Hepatocyte (in vitro differentiated cells): Measurements from ENCODE around the gene PRR36. TPM values are rescaled to one million over a fixed set of nuclear protein-coding genes. Genes with fewer than 3 reads are reported as not detected.

Experiments used
- DNase-seq: peaks from one replicate; pipeline ENCODE4 v3.0.0-alpha.2; 2016; ENCODE audit warnings: low spot score
- H2AFZ ChIP-seq: fragments of 200-600 bp; sonication (generic); 2 replicates; pipeline ENCODE4 v1.6.0; 2016; ENCODE audit warnings: antibody characterized with exemption, mild to moderate bottlenecking
- H3K27ac ChIP-seq: fragments of 200-600 bp; sonication (generic); 2 replicates; pipeline ENCODE4 v1.5.1; 2016; ENCODE audit warnings: mild to moderate bottlenecking
- H3K27me3 ChIP-seq: fragments of 200-600 bp; sonication (generic); 2 replicates; pipeline ENCODE4 v1.6.1; 2016
- H3K36me3 ChIP-seq: fragments of 200-600 bp; sonication (generic); replicated peaks from 2 replicates; pipeline ENCODE4 v1.5.1; 2016; ENCODE audit warnings: low read depth; ENCODE audit not compliant: insufficient read depth
- H3K4me1 ChIP-seq: fragments of 200-600 bp; sonication (generic); 2 replicates; pipeline ENCODE4 v1.5.1; 2016; ENCODE audit warnings: mild to moderate bottlenecking, moderate library complexity; ENCODE audit not compliant: insufficient read depth
- H3K4me2 ChIP-seq: fragments of 200-600 bp; sonication (generic); 2 replicates; pipeline ENCODE4 v1.6.0; 2016
- H3K4me3 ChIP-seq: fragments of 200-600 bp; sonication (generic); 2 replicates; pipeline ENCODE4 v1.5.1; 2016; ENCODE audit warnings: mild to moderate bottlenecking
- H3K79me2 ChIP-seq: fragments of 200-600 bp; sonication (generic); 2 replicates; pipeline ENCODE4 v1.6.0; 2017; ENCODE audit warnings: mild to moderate bottlenecking
- H3K9me2 ChIP-seq: fragments of 200-600 bp; sonication (generic); replicated peaks from 2 replicates; pipeline ENCODE4 v1.6.0; 2017; ENCODE audit warnings: mild to moderate bottlenecking; ENCODE audit not compliant: insufficient read depth
- H3K9me3 ChIP-seq: fragments of 200-600 bp; sonication (generic); 2 replicates; pipeline ENCODE4 v1.5.1; 2016; ENCODE audit warnings: low read depth, mild to moderate bottlenecking
- H4K20me1 ChIP-seq: fragments of 200-600 bp; sonication (generic); 2 replicates; pipeline ENCODE4 v1.6.0; 2016; ENCODE audit warnings: mild to moderate bottlenecking; ENCODE audit not compliant: insufficient read depth, poor library complexity, severe bottlenecking
- EZH2 ChIP-seq: fragments of 200-600 bp; sonication (generic); IDR thresholded peaks from 2 replicates; pipeline ENCODE4 v1.6.1; 2016; ENCODE audit warnings: antibody characterized with exemption, mild to moderate bottlenecking, borderline replicate concordance
- EZH2phosphoT487 ChIP-seq: fragments of 200-600 bp; sonication (generic); IDR thresholded peaks from one replicate; pipeline ENCODE4 v1.6.1; 2018; ENCODE audit warnings: antibody characterized with exemption, mild to moderate bottlenecking, low read depth, moderate library complexity; ENCODE audit not compliant: unreplicated experiment, severe bottlenecking
- WGBS: methylation state at CpG from one replicate; pipeline ENCODE4 v1.1.6; 2016; ENCODE audit warnings: low lambda C conversion rate; ENCODE audit errors: missing lambda C conversion rate; 5-methylcytosine and 5-hydroxymethylcytosine counted together
- polyA plus RNA-seq: library from polyadenylated mRNA; unstranded; fragments of >200 nt; fragmentation: Nextera tagmentation; extraction: Ambion mirVana; gene quantifications from 2 replicates; pipeline ENCODE4 v1.2.1, GENCODE V29; 2016
- total RNA-seq: library from RNA; depleted of rRNA; stranded (reverse); fragments of >200 nt; gene quantifications from 2 replicates; pipeline ENCODE4 v1.2.3, GENCODE V29; 2014
- TF ChIP-seq, protein P1 (sequence below): fragments of 200-600 bp; sonication (generic); IDR thresholded peaks from 2 replicates; pipeline ENCODE4 v1.5.1; 2016; ENCODE audit warnings: antibody characterized with exemption, mild to moderate bottlenecking; ENCODE audit not compliant: poor library complexity

PRR36 gene
- total and polyA plus RNA-seq, 2 experiments from 2014 or later, result 1.00 to 2.5 TPM

DNA sequence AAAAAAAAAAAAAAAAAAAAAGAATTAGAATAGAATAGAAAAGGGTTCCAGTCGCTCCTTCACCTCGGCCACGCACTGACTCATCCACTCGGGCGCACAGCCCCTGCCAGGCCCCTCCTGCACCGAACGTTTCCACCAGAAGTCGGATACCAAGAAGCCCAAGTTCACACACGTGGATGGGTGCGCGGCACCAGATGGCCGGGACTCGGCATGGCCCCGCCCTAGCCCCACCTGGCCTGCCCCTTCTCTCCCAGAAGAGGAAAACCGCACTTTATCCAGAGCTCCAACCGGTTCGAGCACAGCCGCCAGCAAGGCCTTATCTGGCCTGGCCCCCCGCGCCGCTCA is 5.9 kb downstream of the PRR36 start:
- H3K79me2 ChIP-seq, result no peaks in the 10 kb centered on the region
- H3K4me2 ChIP-seq, result peak overlapping the region; percentile 94
- no peaks in the 10 kb centered on the region for H3K9me2 ChIP-seq
- no peak for TF ChIP-seq EZH2phosphoT487
- TF ChIP-seq, protein P1, sequence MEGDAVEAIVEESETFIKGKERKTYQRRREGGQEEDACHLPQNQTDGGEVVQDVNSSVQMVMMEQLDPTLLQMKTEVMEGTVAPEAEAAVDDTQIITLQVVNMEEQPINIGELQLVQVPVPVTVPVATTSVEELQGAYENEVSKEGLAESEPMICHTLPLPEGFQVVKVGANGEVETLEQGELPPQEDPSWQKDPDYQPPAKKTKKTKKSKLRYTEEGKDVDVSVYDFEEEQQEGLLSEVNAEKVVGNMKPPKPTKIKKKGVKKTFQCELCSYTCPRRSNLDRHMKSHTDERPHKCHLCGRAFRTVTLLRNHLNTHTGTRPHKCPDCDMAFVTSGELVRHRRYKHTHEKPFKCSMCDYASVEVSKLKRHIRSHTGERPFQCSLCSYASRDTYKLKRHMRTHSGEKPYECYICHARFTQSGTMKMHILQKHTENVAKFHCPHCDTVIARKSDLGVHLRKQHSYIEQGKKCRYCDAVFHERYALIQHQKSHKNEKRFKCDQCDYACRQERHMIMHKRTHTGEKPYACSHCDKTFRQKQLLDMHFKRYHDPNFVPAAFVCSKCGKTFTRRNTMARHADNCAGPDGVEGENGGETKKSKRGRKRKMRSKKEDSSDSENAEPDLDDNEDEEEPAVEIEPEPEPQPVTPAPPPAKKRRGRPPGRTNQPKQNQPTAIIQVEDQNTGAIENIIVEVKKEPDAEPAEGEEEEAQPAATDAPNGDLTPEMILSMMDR, result no peak
- TF ChIP-seq EZH2, result no peak
- H3K4me3 ChIP-seq, result no peak overlapping the region
- no peak for DNase-seq
- H3K4me1 ChIP-seq, result no peaks in the 10 kb centered on the region
- no peaks in the 10 kb centered on the region for H4K20me1 ChIP-seq
- no peak overlapping the region for H2AFZ ChIP-seq
- no peaks in the 10 kb centered on the region for H3K36me3 ChIP-seq
- H3K9me3 ChIP-seq, result no peaks in the 10 kb centered on the region
- no peak overlapping the region for H3K27ac ChIP-seq
- H3K27me3 ChIP-seq, result peaks cover 17% of the 10 kb centered on the region
- WGBS, result 45% methylated on average over 19 of the region's 21 CpGs

DNA sequence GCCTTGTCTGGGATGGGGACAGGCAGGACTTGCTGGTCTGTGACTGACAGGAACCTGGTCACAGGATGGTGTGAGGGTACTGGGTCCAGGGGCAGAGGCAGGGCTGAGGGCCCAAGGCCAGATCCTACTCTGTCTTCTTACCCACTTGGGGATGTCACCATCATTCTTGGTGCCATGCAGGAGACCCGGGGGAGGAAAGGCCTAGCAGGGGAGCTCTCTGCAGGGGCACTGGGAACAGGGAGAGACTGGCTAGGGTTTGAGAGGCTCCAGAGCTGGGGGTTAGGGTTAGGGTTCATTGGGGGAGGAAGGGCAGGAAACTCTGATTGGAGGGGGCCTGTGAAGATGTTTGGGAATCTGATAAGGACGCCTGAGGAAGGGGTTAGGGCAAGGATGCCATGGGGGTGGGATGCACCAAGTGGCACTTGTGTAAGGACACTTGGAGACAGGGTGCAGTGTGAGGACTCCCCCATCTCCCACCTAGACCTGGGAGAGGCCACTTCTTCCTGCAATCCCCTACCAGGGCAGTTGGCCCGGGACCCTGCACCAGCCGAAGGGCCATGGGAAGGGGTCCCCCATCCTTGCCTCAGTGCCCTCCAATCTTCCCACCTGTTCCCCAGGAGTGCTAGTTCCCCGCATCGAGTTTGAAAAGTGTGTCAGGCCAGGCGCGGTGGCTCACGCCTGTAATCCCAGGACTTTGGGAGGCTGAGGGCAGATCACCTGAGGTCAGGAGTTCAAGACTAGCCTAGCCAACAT is 6.9 kb downstream of the PRR36 start:
- no peaks in the 10 kb centered on the region for H4K20me1 ChIP-seq
- no peak overlapping the region for H3K27ac ChIP-seq
- H2AFZ ChIP-seq, result no peak overlapping the region
- no peak overlapping the region for H3K4me2 ChIP-seq
- H3K79me2 ChIP-seq, result no peaks in the 10 kb centered on the region
- TF ChIP-seq, protein P1, result no peak
- TF ChIP-seq EZH2 (no peak), EZH2phosphoT487 (no peak)
- H3K4me1 ChIP-seq, result peaks cover under 1% of the 10 kb centered on the region
- H3K27me3 ChIP-seq, result peaks cover 7% of the 10 kb centered on the region
- DNase-seq, result no peak
- H3K9me2 ChIP-seq, result no peaks in the 10 kb centered on the region
- 91% methylated on average over 9 of the region's 9 CpGs for WGBS
- no peaks in the 10 kb centered on the region for H3K36me3 ChIP-seq
- H3K4me3 ChIP-seq, result no peak overlapping the region
- H3K9me3 ChIP-seq, result no peaks in the 10 kb centered on the region

DNA sequence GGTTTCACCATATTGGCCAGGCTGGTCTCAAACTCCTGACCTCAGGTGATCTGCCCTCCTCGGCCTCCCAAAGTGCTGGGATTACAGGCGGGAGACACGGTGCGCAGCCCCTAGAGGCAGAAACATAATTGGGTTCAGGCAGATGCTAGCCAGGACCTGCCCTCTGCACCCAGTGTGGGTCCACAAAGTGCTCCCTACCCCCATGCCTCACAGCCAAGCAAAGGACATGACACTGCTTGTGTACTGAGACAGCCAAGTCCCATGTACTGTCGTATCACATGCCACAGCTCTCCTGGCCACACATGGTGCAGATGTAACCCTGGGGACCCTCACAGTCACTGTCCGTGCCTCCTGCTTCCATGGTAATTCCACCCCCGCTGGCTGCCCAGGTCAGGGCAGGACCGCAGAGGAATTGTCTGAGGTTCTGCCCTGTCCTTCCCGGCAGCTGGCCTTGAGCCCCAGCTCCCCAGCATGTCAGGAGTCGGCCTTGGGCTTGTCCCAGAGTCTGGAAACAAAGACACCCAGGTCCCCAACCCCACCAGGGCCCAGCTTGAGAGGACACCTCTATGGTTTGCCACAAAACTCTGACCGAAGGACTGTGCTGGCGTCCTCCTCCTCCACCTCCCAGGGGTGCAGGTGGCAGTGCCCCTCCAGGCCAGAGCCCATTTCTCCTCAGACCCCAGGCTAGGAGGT is 7.6 kb downstream of the PRR36 start:
- WGBS, result 75% methylated on average over 12 of the region's 12 CpGs
- Histone ChIP-seq H3K36me3 (no peaks in the 10 kb centered on the region), H3K4me3 (no peak overlapping the region), H3K4me1 (peaks cover 6% of the 10 kb centered on the region), H3K9me3 (no peaks in the 10 kb centered on the region), H3K27ac (no peak overlapping the region), H3K27me3 (peaks cover 7% of the 10 kb centered on the region), H4K20me1 (no peaks in the 10 kb centered on the region), H3K79me2 (no peaks in the 10 kb centered on the region), H3K9me2 (no peaks in the 10 kb centered on the region), H3K4me2 (no peak overlapping the region), H2AFZ (no peak overlapping the region)
- no peak for TF ChIP-seq EZH2
- no peak for TF ChIP-seq EZH2phosphoT487
- TF ChIP-seq, protein P1, result no peak
- no peak for DNase-seq
